ENCODE data around the gene VWA5B1. TPM values are rescaled to one million over a fixed set of nuclear protein-coding genes. Genes with fewer than 3 reads are reported as not detected.

Gene VWA5B1
- total and polyA plus RNA-seq, 2 experiments from 2014 or later, result 0.16 to 1.0 TPM

DNA sequence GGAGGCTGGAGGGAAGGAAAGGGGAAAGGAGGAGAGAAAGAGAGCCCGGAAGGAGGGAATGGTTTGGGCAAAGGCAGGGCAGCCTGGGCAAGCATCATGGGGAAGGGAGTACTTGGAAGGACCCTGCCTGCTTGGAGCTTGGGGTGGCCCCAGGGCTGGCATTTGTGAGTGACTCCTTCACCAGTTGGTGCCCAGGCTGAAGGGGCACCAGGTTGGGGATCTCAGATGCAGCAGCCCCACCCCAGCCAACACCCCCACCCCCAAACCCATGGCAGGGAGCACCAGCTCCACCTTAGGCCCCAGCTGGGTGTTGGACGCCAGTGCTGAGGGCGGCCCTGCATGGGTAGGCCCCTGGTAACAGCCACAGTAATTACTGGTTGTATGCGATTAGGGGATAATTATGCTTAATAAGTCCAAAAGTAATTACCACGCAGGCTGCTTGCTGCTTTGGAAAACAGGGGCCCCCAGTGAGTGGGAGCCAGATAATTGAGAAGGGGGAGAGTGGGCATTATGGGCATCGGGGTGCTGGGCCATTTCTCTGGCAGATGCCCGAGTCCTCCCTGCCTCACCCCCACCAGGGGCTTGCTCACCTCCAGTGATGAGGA, 78.3 kb downstream of the VWA5B1 start:
- no peak for ATAC-seq
- Histone ChIP-seq H3K4me3 (no peak overlapping the region), H3K36me3 (ENCODE audit: insufficient read depth) (no peaks in the 10 kb centered on the region), H2AFZ (no peak overlapping the region), H3K27me3 (ENCODE audit: insufficient read depth) (peaks cover 74% of the 10 kb centered on the region), H3K27ac (ENCODE audit: low read depth) (no peak overlapping the region), H3K4me2 (no peak overlapping the region), H3K9me2 (ENCODE audit: insufficient read depth) (no peaks in the 10 kb centered on the region), H3F3A (replicated peaks; ENCODE audit: low read depth) (no peaks in the 10 kb centered on the region), H3K79me2 (replicated peaks; ENCODE audit: insufficient read depth) (no peaks in the 10 kb centered on the region), H4K20me1 (replicated peaks; ENCODE audit: insufficient read depth) (no peaks in the 10 kb centered on the region; the same call in 1 of the 2 replicates), H3K4me1 (ENCODE audit: insufficient read depth) (no peaks in the 10 kb centered on the region; the same call in 1 of the 2 replicates)
- no peaks in the 10 kb centered on the region; the same call in 2 of the 3 replicates for H3K36me3 Mint-ChIP-seq (ENCODE audit: low read depth)
- no peak for DNase-seq (ENCODE audit: low spot score)
- H3K27ac Mint-ChIP-seq, result no peak overlapping the region
- peaks cover 56% of the 10 kb centered on the region for H3K27me3 Mint-ChIP-seq (ENCODE audit: insufficient read depth, low read depth, poor library complexity)
- TF ChIP-seq, protein P1, sequence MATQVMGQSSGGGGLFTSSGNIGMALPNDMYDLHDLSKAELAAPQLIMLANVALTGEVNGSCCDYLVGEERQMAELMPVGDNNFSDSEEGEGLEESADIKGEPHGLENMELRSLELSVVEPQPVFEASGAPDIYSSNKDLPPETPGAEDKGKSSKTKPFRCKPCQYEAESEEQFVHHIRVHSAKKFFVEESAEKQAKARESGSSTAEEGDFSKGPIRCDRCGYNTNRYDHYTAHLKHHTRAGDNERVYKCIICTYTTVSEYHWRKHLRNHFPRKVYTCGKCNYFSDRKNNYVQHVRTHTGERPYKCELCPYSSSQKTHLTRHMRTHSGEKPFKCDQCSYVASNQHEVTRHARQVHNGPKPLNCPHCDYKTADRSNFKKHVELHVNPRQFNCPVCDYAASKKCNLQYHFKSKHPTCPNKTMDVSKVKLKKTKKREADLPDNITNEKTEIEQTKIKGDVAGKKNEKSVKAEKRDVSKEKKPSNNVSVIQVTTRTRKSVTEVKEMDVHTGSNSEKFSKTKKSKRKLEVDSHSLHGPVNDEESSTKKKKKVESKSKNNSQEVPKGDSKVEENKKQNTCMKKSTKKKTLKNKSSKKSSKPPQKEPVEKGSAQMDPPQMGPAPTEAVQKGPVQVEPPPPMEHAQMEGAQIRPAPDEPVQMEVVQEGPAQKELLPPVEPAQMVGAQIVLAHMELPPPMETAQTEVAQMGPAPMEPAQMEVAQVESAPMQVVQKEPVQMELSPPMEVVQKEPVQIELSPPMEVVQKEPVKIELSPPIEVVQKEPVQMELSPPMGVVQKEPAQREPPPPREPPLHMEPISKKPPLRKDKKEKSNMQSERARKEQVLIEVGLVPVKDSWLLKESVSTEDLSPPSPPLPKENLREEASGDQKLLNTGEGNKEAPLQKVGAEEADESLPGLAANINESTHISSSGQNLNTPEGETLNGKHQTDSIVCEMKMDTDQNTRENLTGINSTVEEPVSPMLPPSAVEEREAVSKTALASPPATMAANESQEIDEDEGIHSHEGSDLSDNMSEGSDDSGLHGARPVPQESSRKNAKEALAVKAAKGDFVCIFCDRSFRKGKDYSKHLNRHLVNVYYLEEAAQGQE (IDR thresholded peaks at IDR 0.05; ENCODE audit: unreplicated experiment), result no peak
- TF ChIP-seq STAT1 (IDR thresholded peaks at IDR 0.05; ENCODE audit: unreplicated experiment) (no peak), ZNF331 (CRISPR knock-in tag; IDR thresholded peaks at IDR 0.05; ENCODE audit: low read depth) (no peak), EZH2 (IDR thresholded peaks at IDR 0.05; ENCODE audit: low read depth, unreplicated experiment) (no peak), EZH2phosphoT487 (IDR thresholded peaks at IDR 0.05; ENCODE audit: unreplicated experiment) (no peak), POLR2AphosphoS5 (IDR thresholded peaks at IDR 0.05; ENCODE audit: low read depth) (no peak)
- TF ChIP-seq, protein P2, sequence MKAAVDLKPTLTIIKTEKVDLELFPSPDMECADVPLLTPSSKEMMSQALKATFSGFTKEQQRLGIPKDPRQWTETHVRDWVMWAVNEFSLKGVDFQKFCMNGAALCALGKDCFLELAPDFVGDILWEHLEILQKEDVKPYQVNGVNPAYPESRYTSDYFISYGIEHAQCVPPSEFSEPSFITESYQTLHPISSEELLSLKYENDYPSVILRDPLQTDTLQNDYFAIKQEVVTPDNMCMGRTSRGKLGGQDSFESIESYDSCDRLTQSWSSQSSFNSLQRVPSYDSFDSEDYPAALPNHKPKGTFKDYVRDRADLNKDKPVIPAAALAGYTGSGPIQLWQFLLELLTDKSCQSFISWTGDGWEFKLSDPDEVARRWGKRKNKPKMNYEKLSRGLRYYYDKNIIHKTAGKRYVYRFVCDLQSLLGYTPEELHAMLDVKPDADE (IDR thresholded peaks at IDR 0.05), result no peak
- TF ChIP-seq, protein P3, sequence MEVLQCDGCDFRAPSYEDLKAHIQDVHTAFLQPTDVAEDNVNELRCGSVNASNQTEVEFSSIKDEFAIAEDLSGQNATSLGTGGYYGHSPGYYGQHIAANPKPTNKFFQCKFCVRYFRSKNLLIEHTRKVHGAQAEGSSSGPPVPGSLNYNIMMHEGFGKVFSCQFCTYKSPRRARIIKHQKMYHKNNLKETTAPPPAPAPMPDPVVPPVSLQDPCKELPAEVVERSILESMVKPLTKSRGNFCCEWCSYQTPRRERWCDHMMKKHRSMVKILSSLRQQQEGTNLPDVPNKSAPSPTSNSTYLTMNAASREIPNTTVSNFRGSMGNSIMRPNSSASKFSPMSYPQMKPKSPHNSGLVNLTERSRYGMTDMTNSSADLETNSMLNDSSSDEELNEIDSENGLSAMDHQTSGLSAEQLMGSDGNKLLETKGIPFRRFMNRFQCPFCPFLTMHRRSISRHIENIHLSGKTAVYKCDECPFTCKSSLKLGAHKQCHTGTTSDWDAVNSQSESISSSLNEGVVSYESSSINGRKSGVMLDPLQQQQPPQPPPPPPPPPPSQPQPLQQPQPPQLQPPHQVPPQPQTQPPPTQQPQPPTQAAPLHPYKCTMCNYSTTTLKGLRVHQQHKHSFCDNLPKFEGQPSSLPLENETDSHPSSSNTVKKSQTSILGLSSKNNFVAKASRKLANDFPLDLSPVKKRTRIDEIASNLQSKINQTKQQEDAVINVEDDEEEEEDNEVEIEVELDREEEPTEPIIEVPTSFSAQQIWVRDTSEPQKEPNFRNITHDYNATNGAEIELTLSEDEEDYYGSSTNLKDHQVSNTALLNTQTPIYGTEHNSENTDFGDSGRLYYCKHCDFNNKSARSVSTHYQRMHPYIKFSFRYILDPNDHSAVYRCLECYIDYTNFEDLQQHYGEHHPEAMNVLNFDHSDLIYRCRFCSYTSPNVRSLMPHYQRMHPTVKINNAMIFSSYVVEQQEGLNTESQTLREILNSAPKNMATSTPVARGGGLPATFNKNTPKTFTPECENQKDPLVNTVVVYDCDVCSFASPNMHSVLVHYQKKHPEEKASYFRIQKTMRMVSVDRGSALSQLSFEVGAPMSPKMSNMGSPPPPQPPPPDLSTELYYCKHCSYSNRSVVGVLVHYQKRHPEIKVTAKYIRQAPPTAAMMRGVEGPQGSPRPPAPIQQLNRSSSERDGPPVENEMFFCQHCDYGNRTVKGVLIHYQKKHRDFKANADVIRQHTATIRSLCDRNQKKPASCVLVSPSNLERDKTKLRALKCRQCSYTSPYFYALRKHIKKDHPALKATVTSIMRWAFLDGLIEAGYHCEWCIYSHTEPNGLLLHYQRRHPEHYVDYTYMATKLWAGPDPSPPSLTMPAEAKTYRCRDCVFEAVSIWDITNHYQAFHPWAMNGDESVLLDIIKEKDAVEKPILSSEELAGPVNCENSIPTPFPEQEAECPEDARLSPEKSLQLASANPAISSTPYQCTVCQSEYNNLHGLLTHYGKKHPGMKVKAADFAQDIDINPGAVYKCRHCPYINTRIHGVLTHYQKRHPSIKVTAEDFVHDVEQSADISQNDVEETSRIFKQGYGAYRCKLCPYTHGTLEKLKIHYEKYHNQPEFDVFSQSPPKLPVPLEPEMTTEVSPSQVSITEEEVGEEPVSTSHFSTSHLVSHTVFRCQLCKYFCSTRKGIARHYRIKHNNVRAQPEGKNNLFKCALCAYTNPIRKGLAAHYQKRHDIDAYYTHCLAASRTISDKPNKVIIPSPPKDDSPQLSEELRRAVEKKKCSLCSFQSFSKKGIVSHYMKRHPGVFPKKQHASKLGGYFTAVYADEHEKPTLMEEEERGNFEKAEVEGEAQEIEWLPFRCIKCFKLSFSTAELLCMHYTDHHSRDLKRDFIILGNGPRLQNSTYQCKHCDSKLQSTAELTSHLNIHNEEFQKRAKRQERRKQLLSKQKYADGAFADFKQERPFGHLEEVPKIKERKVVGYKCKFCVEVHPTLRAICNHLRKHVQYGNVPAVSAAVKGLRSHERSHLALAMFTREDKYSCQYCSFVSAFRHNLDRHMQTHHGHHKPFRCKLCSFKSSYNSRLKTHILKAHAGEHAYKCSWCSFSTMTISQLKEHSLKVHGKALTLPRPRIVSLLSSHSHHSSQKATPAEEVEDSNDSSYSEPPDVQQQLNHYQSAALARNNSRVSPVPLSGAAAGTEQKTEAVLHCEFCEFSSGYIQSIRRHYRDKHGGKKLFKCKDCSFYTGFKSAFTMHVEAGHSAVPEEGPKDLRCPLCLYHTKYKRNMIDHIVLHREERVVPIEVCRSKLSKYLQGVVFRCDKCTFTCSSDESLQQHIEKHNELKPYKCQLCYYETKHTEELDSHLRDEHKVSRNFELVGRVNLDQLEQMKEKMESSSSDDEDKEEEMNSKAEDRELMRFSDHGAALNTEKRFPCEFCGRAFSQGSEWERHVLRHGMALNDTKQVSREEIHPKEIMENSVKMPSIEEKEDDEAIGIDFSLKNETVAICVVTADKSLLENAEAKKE (CRISPR knock-in tag; IDR thresholded peaks at IDR 0.05), result no peak
- peaks cover 19% of the 10 kb centered on the region for H3K4me1 Mint-ChIP-seq
- no peaks in the 10 kb centered on the region for H3K9me3 Mint-ChIP-seq
- no peak overlapping the region for H3K4me3 Mint-ChIP-seq

Data from GM23338 (cell line).